B cell (primary cell): ENCODE measurements around the gene CDKN1A. TPM values are rescaled to one million over a fixed set of nuclear protein-coding genes. Genes with fewer than 3 reads are reported as not detected.

Experiments used
- ATAC-seq: fragments of 200-7000 bp; cut with Tn5 transposase; one replicate; pipeline ENCODE4 v1.10.0; 2021; ENCODE audit warnings: low read depth, mild to moderate bottlenecking, moderate number of reproducible peaks, moderate library complexity
- CTCF ChIA-PET: fragments of 350-600 bp; sonication (Branson Sonifier 250); formaldehyde crosslinking; loops from one replicate; lab custom pipeline; 2021; ENCODE audit warnings: antibody characterized with exemption, inconsistent platforms; lab: Charles Lee
- POLR2A ChIA-PET: fragments of 350-600 bp; sonication (Branson Sonifier 250); formaldehyde crosslinking; loops from one replicate; lab custom pipeline; 2021; ENCODE audit warnings: antibody characterized with exemption; lab: Charles Lee
- DNase-seq: peaks from one replicate; pipeline ENCODE4 v3.0.0; 2013
- H2AFZ ChIP-seq: 2 replicates; pipeline ENCODE4 v1.6.1; 2012; ENCODE audit warnings: mild to moderate bottlenecking, low read depth, low read length; ENCODE audit not compliant: insufficient read depth, poor library complexity, severe bottlenecking
- H3K27ac ChIP-seq, 2 donors: 1 replicate in 1 of 2; 2 replicates in 1 of 2; pipeline ENCODE4 v1.5.1; 2012 to 2013; ENCODE audit warnings: low read length in 2 of 2, mild to moderate bottlenecking in 2 of 2, moderate library complexity in 1 of 2
- H3K27me3 ChIP-seq, 4 experiments: fragments of 200-600 bp in 1 of 4; sonication (generic) in 1 of 4; replicated peaks in 1 of 4; 1 replicate in 2 of 4; 2 replicates in 2 of 4; pipeline versions ENCODE4 v1.6.1 to v1.7.0; 2013 to 2016; ENCODE audit warnings: low read length in 3 of 4, mild to moderate bottlenecking in 2 of 4, mixed read lengths in 1 of 4, moderate library complexity in 1 of 4; ENCODE audit not compliant: insufficient read depth in 4 of 4, control insufficient read depth in 3 of 4; ENCODE audit errors: control extremely low read depth in 1 of 4
- H3K36me3 ChIP-seq, 2 experiments: replicated peaks in 1 of 2; 1 replicate in 1 of 2; 2 replicates in 1 of 2; pipeline versions ENCODE4 v1.6.1 to v1.7.1; 2013; ENCODE audit warnings: low read length in 1 of 2; ENCODE audit not compliant: insufficient read depth in 2 of 2, control insufficient read depth in 1 of 2; ENCODE audit errors: control extremely low read depth in 1 of 2, extremely low read depth in 1 of 2
- H3K4me1 ChIP-seq, 2 donors: fragments of 200-600 bp in 1 of 2; sonication (generic) in 1 of 2; 1 replicate in 1 of 2; 2 replicates in 1 of 2; pipeline versions ENCODE4 v1.5.1 to v1.6.1; 2013 to 2017; ENCODE audit warnings: low read length in 2 of 2; ENCODE audit not compliant: control insufficient read depth in 2 of 2, insufficient read depth in 2 of 2
- H3K4me2 ChIP-seq: replicated peaks from 2 replicates; pipeline ENCODE3; 2012; ENCODE audit warnings: mild to moderate bottlenecking, low read depth, low read length; ENCODE audit not compliant: poor library complexity, severe bottlenecking
- H3K4me3 ChIP-seq, 5 experiments: fragments of 200-600 bp in 1 of 5; sonication (generic) in 1 of 5; 1 replicate in 3 of 5; 2 replicates in 2 of 5; pipeline versions ENCODE4 v1.5.1 to v1.7.0; 2011 to 2016; ENCODE audit warnings: low read length in 4 of 5, mild to moderate bottlenecking in 4 of 5, low read depth in 2 of 5, control low read depth in 1 of 5, moderate library complexity in 1 of 5; ENCODE audit not compliant: insufficient read depth in 1 of 5; ENCODE audit errors: control extremely low read depth in 1 of 5, extremely low read depth in 1 of 5
- H3K79me2 ChIP-seq: fragments of 200-600 bp; sonication (generic); one replicate; pipeline ENCODE4 v1.6.0; 2016; ENCODE audit warnings: low read length; ENCODE audit not compliant: control insufficient read depth, insufficient read depth
- H3K9ac ChIP-seq: fragments of 200-600 bp; sonication (generic); 2 replicates; pipeline ENCODE4 v1.6.1; 2017; ENCODE audit warnings: mild to moderate bottlenecking, low read length, moderate library complexity
- H3K9me3 ChIP-seq, 3 donors: one replicate each; pipeline versions ENCODE4 v1.6.1 to v1.7.1; 2013; ENCODE audit warnings: low read length in 2 of 3; ENCODE audit not compliant: control insufficient read depth in 2 of 3, insufficient read depth in 1 of 3; ENCODE audit errors: control extremely low read depth in 1 of 3
- H4K20me1 ChIP-seq: 2 replicates; pipeline ENCODE4 v1.6.0; 2012; ENCODE audit warnings: mild to moderate bottlenecking, low read length; ENCODE audit not compliant: insufficient read depth, control insufficient read depth, poor library complexity, severe bottlenecking
- H3K27ac Mint-ChIP-seq: one replicate; pipeline ENCODE4 v1.8.0; 2021; ENCODE audit warnings: mixed read lengths
- H3K27me3 Mint-ChIP-seq: one replicate; pipeline ENCODE4 v1.8.0; 2021; ENCODE audit warnings: mixed read lengths
- H3K4me1 Mint-ChIP-seq: one replicate; pipeline ENCODE4 v1.8.0; 2021; ENCODE audit warnings: mixed read lengths
- H3K4me3 Mint-ChIP-seq: one replicate; pipeline ENCODE4 v1.8.0; 2021; ENCODE audit warnings: mixed read lengths
- H3K9me3 Mint-ChIP-seq: one replicate; pipeline ENCODE4 v1.8.0; 2022; ENCODE audit warnings: mixed read lengths; ENCODE audit not compliant: insufficient read depth
- CTCF ChIP-seq: fragments of 200-600 bp; IDR thresholded peaks from one replicate; pipeline ENCODE4 v1.8.0; 2022; ENCODE audit warnings: antibody characterized with exemption, mild to moderate bottlenecking
- EZH2 ChIP-seq: IDR thresholded peaks from 2 replicates; pipeline ENCODE4 v1.6.1; 2012; ENCODE audit warnings: borderline replicate concordance, low read depth, mild to moderate bottlenecking, moderate library complexity, low read length; ENCODE audit not compliant: insufficient read depth, poor library complexity, severe bottlenecking
- WGBS: methylation state at CpG from one replicate; pipeline ENCODE4 v1.1.5; 2013; ENCODE audit warnings: missing lambda C conversion rate; ENCODE audit not compliant: insufficient coverage; 5-methylcytosine and 5-hydroxymethylcytosine counted together
- intact Hi-C: fragments of 100-400 bp; cut with micrococcal nuclease; formaldehyde crosslinking; loops from one replicate; pipeline ENCODE4 v1.10.0; 2022
- polyA plus RNA-seq: library from polyadenylated mRNA; depleted of rRNA; stranded (reverse); fragments of >200 nt; gene quantifications from 2 replicates; pipeline ENCODE4 v1.2.3, GENCODE V29; 2012
- total RNA-seq, 2 donors: library from RNA; stranded (reverse); fragments of 120-200 nt in 1 of 2; gene quantifications; 1 replicate in 1 of 2; 2 replicates in 1 of 2; pipeline versions ENCODE4 v1.2.3 to v1.2.4, GENCODE V29; 2013 to 2022

CDKN1A gene
- total and polyA plus RNA-seq, 2 donors (not counting 1 experiment from before 2014, with no cell fraction given) = 45.5 to 352 TPM

GRCh38 chr6:36679043-36679833 is 724 bp downstream of the CDKN1A start:
- H2AFZ ChIP-seq = no peak overlapping the region
- intact Hi-C loops = loop anchor here (2.0 to 5.0 kb wide), 2 partner anchors 132 to 237 kb away; partner anchors contain the start of genes KCTD20, PXT1 and STK38

More at GRCh38 chr6:36679043-36679833, 724 bp downstream of the CDKN1A start:
- Histone ChIP-seq H3K4me2 (peak overlapping the region; percentile 93), H3K27me3 (no peaks in the 10 kb centered on the region), H3K4me1 (peaks cover 40 to 54% of the 10 kb centered on the region in 2 donors), H3K9me3 (no peaks in the 10 kb centered on the region), H3K4me3 (peak overlapping the region; percentile 55 to 98 (median 71)), H3K27ac (peak overlapping the region; percentile 97 to 100), H3K79me2 (peaks cover 25% of the 10 kb centered on the region), H3K9ac (peak overlapping the region; percentile 96), H4K20me1 (peaks cover 21% of the 10 kb centered on the region), H3K36me3 (peaks cover 0 to 6% of the 10 kb centered on the region in 2 experiments)
- POLR2A ChIA-PET = interaction anchor here (0.5 to 3.2 kb wide), 10 partner anchors 8 to 129 kb away, joined by 3 to 28 read pairs (median 4); no protein-coding TSS in a partner anchor
- DNase-seq = peak; percentile 76
- CTCF ChIA-PET = interaction anchor here (1.0 to 9.9 kb wide), 17 partner anchors 12 to 256 kb away, joined by 3 to 107 read pairs (median 6); no protein-coding TSS in a partner anchor
- peak; percentile 5 for ATAC-seq
- peak overlapping the region; percentile 99 for H3K4me3 Mint-ChIP-seq
- WGBS = 1% methylated on average over 61 of the region's 61 CpGs
- H3K4me1 Mint-ChIP-seq = peaks cover 47% of the 10 kb centered on the region
- H3K9me3 Mint-ChIP-seq = no peaks in the 10 kb centered on the region
- no peak for TF ChIP-seq CTCF
- TF ChIP-seq EZH2 = no peak
- H3K27ac Mint-ChIP-seq = peak overlapping the region; percentile 86
- H3K27me3 Mint-ChIP-seq = no peaks in the 10 kb centered on the region
